GM18526 (cell line): ENCODE measurements around the gene ADAM12.

Experiments used
- POLR2A ChIP-seq: IDR thresholded peaks from 3 replicates; pipeline ENCODE4 v1.6.1; 2011; ENCODE audit not compliant: insufficient read length; ENCODE audit errors: extremely low read depth

ADAM12 gene

GRCh38 chr10:126133906-126134656, 254.2 kb downstream of the ADAM12 start:
- no peak for TF ChIP-seq POLR2A

GRCh38 chr10:126133082-126133620, 255.1 kb downstream of the ADAM12 start:
- no peak for TF ChIP-seq POLR2A

- TF ChIP-seq POLR2A, result no peak
These were observed 256.9 kb downstream of the ADAM12 start for GRCh38 chr10:126131341-126131740.

- no peak for TF ChIP-seq POLR2A
These were observed 258.0 kb downstream of the ADAM12 start for GRCh38 chr10:126130271-126130710.

GRCh38 chr10:126129026-126129425, 259.3 kb downstream of the ADAM12 start:
- no peak for TF ChIP-seq POLR2A

- TF ChIP-seq POLR2A, result no peak
These were observed 259.7 kb downstream of the ADAM12 start for GRCh38 chr10:126128581-126128980.

- no peak for TF ChIP-seq POLR2A
These were observed 260.7 kb downstream of the ADAM12 start for GRCh38 chr10:126127481-126128029.

GRCh38 chr10:126126866-126127265, 261.4 kb downstream of the ADAM12 start:
- no peak for TF ChIP-seq POLR2A

- no peak for TF ChIP-seq POLR2A
These were observed 262.3 kb downstream of the ADAM12 start for GRCh38 chr10:126126023-126126422.

- no peak for TF ChIP-seq POLR2A
These were observed 263.5 kb downstream of the ADAM12 start for GRCh38 chr10:126124668-126125349.

- TF ChIP-seq POLR2A, result no peak
These were observed 264.2 kb downstream of the ADAM12 start for GRCh38 chr10:126124046-126124445.

- no peak for TF ChIP-seq POLR2A
These were observed 264.8 kb downstream of the ADAM12 start for GRCh38 chr10:126123466-126123865.

- TF ChIP-seq POLR2A, result no peak
These were observed 265.4 kb downstream of the ADAM12 start for GRCh38 chr10:126122881-126123280.

GRCh38 chr10:126119599-126119998, 268.7 kb downstream of the ADAM12 start:
- no peak for TF ChIP-seq POLR2A

GRCh38 chr10:126118476-126118875, 269.8 kb downstream of the ADAM12 start:
- TF ChIP-seq POLR2A, result no peak

GRCh38 chr10:126117196-126117595, 271.1 kb downstream of the ADAM12 start:
- TF ChIP-seq POLR2A, result no peak
